Renal cortex interstitium (tissue), 11 donors: ENCODE results near the gene PRKAG2. TPM values are rescaled to one million over a fixed set of nuclear protein-coding genes. Genes with fewer than 3 reads are reported as not detected.
"Not testable (repeated sequence)": the region's sequence is repeated elsewhere in the genome, so short reads cannot be mapped to it uniquely, and the experiment has no call there.

ENCODE experiments used
- DNase-seq, 11 donors: peaks; one replicate each; pipeline ENCODE4 v3.0.0-alpha.2; 2013; ENCODE audit warnings: low read depth in 9 of 11, low spot score in 4 of 11; ENCODE audit errors: extremely low read depth in 1 of 11
- polyA plus RNA-seq, 3 donors: library from polyadenylated mRNA; unstranded; fragments of 120-200 nt; gene quantifications; one replicate each; pipeline ENCODE4 v1.2.1, GENCODE V29; 2013; ENCODE audit not compliant: insufficient read length in 3 of 3

PRKAG2 gene
- polyA plus RNA-seq, 3 donors: 25.8 to 59.8 (median 37.8) TPM

- no peak for DNase-seq
These were observed 31.3 kb downstream of the PRKAG2 start for GRCh38 chr7:151845412-151846205.

GRCh38 chr7:151844825-151845200, 32.1 kb downstream of the PRKAG2 start:
- DNase-seq: no peak

GRCh38 chr7:151844071-151844824, 32.7 kb downstream of the PRKAG2 start:
- DNase-seq: no peak

GRCh38 chr7:151843181-151843580, 33.7 kb downstream of the PRKAG2 start:
- no peak for DNase-seq

GRCh38 chr7:151841395-151842051, 35.4 kb downstream of the PRKAG2 start:
- DNase-seq: not testable (repeated sequence)

GRCh38 chr7:151840088-151840910, 36.6 kb downstream of the PRKAG2 start:
- no peak for DNase-seq

GRCh38 chr7:151839451-151839921, 37.4 kb downstream of the PRKAG2 start:
- no peak for DNase-seq

- DNase-seq: no peak
These were observed 38.0 kb downstream of the PRKAG2 start for GRCh38 chr7:151838861-151839381.

- DNase-seq: no peak
These were observed 38.8 kb downstream of the PRKAG2 start for GRCh38 chr7:151838072-151838471.

- no peak for DNase-seq
These were observed 39.5 kb downstream of the PRKAG2 start for GRCh38 chr7:151837285-151838042.

GRCh38 chr7:151836927-151837205, 40.0 kb downstream of the PRKAG2 start:
- no peak for DNase-seq

GRCh38 chr7:151836191-151836926, 40.6 kb downstream of the PRKAG2 start:
- DNase-seq: no peak

GRCh38 chr7:151835636-151836035, 41.3 kb downstream of the PRKAG2 start:
- no peak for DNase-seq

GRCh38 chr7:151834271-151835035, 42.5 kb downstream of the PRKAG2 start:
- DNase-seq: no peak

- DNase-seq: no peak
These were observed 43.2 kb downstream of the PRKAG2 start for GRCh38 chr7:151833691-151834090.

- no peak for DNase-seq
These were observed 43.7 kb downstream of the PRKAG2 start for GRCh38 chr7:151833213-151833651.

GRCh38 chr7:151832656-151833055, 44.3 kb downstream of the PRKAG2 start:
- DNase-seq: no peak
